Umbilical cord (tissue), 2 donors: ENCODE data around the gene KCNB1. TPM values are rescaled to one million over a fixed set of nuclear protein-coding genes. Genes with fewer than 3 reads are reported as not detected.

Source experiments
- DNase-seq: peaks from one replicate; pipeline ENCODE4 v3.0.0-alpha.2; 2015; ENCODE audit warnings: low spot score
- total RNA-seq: library from RNA; depleted of rRNA; stranded (reverse); fragments of >200 nt; gene quantifications from one replicate; pipeline ENCODE4 v1.2.3, GENCODE V29; 2014; ENCODE audit warnings: low replicate concordance; ENCODE audit not compliant: insufficient read depth

KCNB1 gene
- total RNA-seq, 1 donor from 2014 or later: 2.4 TPM

DNA sequence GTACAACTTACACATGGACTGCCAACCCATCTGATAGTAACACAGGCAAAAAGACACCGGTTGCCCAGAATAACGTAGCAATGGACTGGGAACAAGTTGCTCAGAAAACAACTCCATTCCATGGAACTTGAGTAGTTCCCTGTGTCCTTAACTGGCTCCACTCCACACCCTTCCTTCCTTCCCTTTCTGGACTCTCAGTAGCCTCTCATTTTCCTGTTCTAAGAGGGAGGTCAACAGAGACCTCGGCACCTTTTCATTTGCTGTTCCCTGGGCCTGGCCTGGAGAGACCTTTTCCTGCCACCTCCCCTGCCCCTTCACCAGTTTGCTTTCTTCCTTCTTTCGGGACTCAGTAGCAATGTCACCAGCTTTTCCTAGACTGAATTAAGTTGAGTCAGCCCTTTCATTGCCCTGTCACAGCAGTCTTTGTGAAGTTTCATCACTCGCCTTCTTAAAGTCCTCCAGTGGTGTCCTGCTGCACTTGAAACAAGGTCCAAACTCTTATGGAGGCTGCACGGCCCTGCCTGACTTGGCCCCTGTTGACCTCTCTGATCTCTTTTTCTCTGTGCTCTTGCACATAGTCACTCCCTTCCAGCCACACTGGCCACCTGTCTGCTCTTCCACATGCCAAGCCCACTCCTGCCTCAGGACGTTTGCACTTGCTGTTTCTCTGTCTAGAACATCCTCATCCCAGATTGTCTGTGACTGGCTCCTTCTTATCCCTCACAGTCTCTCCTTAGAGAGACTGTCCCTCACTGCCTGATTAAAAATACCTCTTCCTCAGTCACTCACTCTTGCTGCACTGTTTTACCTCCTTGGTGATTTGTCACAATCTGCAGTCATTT, 90.8 kb downstream of the KCNB1 start:
- no peak for DNase-seq

DNA sequence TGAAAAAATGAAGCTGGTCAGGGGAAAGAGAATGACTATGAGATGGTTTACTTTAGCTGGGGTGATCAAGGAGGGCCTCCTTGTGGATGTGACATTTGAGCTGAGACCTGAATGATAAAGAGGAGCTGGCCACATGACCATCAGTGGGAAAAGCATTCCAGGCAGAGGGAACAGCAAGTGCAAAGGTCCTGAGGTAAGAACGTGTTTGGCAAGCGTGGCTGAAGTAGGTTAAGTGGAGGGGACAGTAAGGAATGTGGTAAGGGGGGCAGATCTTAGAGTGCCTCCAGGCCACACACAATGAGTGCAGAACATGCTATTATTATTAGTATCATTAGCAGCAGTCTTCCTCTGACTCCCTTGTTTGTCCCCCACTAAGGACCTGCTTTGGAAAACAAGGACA, 92.6 kb downstream of the KCNB1 start:
- DNase-seq: no peak

DNA sequence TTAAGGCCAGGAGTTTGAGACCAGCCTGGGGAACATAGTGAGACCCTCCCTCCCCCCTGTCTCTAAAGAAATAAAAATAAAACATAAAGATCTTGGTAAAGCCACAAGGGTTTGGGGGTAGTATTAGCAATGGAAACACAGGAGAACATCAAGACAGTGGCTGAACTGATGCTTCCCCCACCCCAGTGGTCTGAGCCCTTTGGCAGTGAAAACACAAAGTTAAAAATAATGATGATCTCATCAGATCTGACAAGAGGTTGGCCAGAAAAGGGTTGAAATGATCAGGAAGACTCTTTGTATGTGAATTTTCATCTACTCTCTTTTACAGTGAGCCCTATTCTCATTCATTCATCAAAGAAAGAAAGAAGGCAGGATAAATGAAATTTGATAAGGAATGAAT, 93.7 kb downstream of the KCNB1 start:
- DNase-seq: no peak

DNA sequence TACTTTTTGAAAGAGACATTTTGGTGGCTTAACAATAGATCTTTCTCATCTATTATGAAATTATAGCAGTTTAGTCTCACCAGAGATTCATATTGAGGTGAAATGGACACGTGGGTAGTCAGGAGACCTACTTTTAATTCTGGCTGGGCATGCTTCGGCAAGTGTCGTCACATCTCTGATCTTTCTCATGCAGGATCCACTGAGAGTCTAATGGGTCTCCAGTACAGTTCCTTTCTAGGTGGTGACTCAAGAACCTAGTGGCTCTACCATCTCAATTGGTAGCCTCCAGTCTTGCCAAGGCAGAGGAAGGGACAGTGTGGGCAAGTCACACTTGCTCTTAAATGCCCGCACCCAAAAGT, 94.9 kb downstream of the KCNB1 start:
- DNase-seq: no peak

DNA sequence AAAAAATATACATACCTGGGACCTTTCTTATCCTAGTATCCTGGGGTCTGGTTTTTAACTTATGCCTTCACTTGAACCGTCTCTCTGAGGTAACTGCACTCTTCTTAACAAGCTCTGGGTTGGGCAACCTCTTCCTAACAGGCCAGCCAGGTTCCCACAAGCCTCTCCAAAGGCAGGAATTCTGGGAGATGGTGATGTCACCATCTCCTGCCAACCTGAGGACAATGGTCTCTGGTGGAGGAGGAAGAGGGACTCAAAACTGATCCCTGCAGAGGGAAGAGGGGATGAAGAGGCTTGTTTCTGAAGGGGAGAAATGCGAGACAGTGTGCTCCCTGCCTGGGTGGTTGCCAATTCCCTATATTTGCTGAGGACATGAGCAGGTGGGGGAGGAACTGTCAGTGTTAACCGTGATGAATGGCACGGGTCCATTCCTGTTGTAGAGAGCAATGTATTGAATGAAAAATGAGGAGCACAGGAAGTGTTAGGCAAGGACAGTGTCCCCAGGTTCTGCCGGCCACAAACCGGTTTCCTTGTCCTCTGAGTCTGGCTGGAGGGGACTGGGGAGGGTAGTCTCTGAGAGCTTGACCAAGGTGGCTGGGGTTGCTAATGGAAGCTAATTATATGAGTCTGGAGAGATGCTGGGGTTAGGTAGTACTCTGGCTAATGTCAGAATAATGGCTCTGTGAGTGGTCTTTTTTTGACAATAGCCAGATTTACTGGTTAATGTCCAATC, 95.5 kb downstream of the KCNB1 start:
- DNase-seq: no peak

DNA sequence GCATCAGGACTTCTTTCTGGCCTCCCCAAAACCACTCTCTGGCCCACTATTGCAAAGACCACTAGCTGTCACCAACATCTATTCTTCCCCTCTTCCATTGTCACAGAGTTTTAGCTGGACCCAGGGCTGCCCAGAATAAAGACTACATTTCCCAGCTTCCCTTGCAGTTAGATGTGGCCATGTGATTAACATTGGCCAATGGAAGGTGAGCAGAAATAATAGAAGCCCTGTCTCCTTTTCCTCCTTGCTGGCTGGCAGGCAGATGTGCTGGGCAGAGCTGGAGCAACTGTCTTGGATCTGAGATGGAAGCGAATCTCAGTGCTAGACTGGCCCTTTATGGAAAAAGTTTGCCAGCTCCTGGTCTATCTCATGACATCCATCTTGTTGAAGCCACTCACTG, 97.0 kb downstream of the KCNB1 start:
- peak; percentile 38 for DNase-seq

DNA sequence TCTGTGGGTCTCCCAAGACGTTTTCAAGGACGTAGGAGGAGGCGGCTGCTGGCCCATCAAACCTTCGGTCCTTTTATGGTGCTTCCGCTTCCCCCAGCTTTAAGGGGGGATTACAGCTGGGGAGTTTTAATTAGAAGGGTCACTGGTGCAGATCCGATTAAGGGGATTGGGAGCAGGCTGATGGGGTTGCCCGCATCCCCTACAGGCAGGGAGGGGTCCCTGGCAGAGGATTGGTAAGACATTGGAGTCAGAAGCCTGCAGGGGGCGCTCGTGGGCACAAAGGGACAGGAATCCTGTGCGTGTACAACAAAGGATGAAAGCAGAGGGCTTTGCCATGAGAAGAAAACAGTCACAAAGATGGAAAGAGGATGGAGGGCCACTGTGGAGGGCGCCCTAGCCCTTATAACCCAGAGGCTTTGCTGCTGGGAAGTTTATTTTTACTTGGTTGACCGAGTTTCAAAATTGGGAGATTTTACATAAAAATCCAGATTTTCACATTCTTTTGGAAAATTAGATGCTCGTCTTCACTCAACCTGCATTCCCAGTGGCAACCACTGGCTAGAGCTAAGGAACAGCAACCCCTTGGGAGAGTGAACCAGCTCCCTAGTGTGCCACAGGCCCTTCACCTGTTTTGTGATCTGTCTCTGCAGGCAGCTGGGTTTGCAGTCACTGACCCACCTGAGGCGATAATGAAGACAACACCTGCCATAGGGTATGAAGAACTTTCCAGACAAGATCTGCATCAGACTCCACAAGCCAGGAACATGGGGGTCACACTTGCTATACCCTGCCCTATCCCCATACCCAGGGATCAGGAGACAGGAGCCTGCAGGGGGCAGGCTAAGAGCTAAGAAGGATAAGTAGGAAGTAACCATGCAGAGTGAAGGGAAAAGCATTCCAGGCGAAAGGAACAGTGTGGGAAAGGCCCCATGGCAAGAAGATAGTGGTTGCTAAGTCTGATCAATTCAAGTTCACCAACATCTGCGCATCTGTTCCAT, 97.7 kb downstream of the KCNB1 start:
- peak; percentile 52 for DNase-seq

DNA sequence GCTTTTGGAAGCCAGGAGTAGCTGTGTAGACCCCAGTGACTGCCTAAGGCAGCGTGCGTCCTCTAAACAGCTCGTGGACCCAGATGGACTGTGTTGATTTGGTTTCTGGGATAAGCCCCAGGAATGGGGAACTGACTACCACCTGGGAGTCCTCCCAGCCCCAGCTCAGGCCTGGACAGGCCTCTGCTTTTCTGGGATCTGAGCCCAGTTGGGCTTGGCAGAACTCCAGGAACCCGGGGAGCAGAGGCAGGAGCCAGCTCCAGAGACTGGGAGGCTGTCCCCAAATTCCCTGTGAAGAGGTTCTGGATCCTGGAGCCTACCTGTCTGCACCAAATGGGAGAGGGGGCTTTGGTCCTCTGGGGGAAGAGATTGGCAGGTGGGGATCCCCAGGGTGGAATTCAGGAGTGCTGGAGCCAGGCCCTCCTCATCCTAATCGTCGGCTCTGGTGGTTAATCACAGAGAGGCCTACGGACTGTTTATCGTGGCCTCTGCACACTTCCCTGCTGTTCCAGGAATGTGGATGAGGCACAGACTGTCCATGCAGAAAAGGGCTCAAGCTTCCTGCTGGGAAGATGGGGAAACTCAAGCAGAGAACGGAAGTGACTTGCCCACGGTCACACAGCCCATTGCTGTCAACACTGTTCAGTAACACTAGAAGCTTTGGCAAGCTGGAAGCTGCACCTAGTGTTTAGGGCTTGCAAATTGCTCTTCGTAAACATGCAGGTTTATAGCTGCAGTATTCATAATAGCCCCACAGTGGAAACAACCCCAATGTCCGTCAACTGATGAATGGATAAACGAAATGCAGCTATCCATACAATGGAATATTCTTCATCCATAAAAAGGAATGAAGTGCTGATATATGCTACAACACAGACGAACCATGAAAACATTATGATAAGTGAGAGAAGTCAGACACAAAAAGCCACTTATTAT, 100.6 kb downstream of the KCNB1 start:
- DNase-seq: peak; percentile 53

DNA sequence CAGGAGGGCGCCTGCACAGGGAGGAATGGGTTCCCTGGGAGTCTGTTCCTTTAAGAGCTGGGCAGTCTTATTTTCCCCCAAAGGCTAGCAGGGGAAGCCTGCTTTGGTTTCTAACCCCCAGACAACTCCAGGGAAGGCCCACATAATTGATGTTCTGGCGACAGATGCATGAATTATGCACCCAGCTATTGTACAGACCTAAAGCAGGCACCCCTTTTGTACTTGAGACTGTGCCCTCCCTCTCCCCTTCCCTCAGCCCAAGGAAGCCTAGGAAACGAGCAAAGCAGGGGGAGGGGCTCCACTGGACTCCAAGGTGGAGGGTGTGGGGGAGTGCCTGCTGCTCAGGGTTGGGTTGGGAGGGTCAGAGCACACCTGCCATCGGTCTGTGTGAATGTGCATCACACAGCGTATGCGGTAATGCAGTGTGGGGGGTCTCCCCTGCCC, 102.1 kb downstream of the KCNB1 start:
- no peak for DNase-seq

DNA sequence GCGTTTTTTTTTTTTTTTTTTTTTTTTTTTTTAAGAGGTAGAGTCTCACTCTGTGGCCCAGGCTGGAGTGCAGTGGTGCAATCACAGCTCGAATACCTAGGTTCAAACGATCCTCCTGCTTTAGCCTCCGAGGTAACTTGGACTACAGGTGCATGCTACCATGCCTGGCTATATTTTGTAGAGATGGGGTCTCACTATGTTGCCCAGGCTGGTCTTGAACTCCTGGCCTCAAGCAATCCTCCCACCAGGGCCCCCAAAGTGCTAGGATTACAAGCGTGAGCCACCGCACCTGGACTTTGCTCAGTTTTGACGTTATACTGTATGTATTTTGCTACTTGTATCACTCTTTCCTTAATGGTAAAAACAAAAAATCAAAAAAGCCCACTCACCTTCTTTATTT, 103.1 kb downstream of the KCNB1 start:
- DNase-seq: no peak

DNA sequence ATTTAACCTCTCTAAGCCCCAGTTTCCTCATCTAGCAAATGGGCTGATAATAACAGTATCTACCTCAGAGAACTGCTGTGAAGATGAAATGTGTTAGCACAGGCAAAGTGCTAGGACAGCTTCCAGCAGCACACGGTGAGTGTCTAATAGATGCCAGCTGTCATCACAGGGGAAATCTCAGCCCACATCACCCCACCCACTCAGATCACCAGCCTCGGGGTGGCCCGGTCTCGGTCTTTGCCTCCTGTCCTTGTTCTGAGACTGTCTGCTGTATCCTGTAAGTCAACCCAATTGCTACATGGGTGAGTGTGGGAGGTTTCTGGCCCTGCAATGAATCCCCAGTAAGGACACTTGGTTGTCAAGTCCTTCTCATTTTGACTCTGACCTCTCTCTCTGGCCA, 105.1 kb downstream of the KCNB1 start:
- no peak for DNase-seq

DNA sequence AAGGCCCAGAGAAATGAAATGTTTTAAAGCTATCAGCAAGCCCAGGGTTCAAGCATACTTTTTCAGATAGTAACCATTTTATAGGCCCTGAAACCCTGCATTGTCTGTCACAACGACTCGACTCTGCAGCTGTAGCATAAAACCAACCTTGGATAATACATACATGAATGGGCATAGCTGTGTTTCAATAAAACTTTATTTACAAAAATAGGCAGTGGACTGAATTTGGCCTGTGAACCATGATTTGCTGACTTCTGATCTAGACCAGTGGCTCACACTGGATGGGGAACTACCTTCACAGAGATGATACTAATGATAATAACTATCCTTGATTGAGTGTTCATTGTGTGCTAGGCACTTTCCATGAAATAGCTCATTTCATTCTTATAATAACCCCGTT, 107.3 kb downstream of the KCNB1 start:
- no peak for DNase-seq

DNA sequence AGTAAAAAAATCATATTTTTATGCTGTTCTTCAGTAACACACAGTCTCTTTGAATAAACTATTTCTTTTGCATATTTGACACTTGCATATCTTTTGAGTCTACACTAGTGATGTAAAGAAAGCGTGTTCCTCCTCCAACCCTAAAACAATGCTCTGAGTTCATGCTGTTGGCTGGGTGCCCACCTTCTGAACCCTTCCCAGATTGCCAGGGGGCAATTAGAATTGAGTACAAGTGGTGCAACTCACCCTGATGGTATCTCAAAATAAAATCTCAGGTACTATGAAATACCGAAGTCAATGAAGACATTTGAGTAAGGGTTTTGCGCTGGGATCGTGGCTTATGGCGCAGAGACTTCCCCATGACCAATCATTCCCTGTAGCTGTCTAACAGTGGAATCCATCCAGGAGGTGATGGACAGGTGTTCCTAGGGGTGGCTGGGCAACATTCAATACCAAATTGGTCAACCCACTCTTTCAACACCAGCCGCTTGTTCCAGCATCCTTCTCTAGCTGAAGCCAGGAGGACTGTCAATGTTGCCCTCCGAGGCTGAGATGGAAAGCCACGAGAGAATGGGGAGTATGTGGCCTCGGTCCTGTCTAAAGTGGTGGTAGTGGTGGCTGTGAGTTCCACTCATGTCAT, 110.3 kb downstream of the KCNB1 start:
- DNase-seq: no peak

DNA sequence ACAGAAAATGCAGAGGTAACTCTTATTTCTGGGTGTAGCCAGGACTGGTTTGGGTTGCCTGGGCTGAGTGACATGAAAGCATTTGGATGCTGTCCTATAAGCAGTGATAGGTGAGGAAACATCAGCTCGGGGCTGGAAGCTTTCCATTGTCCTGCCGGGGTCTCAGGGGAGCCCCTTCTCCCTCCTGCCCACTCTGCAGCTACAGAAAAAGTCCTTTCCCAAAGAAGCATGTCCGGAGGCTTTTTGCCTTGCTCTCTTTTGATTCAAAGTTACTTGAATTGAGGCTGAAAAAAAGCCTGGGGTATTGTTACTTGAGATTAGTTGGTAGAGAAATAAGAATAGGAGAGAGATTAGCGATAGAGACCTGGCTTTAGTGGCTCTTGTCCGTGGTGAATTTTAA, 113.9 kb downstream of the KCNB1 start:
- DNase-seq: no peak

DNA sequence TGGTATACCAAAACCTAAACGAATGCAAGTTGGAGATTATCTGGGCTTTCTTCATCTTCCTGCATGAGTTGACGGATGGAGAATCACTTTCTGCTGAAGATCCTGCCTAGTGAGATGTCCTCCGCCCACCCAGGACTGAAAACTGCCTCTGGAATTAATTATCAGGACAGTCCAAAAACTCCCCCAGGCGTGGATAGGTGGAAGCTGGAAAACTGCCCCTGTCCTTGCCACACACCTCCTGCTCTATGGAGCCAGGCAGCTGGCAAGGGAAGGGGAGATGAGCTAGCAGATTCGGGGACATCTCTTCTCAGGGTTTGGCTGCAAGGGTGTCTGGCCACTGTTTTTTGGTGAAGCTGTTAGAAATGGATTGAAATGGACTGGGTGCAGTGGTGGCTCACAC, 115.4 kb downstream of the KCNB1 start:
- no peak for DNase-seq

DNA sequence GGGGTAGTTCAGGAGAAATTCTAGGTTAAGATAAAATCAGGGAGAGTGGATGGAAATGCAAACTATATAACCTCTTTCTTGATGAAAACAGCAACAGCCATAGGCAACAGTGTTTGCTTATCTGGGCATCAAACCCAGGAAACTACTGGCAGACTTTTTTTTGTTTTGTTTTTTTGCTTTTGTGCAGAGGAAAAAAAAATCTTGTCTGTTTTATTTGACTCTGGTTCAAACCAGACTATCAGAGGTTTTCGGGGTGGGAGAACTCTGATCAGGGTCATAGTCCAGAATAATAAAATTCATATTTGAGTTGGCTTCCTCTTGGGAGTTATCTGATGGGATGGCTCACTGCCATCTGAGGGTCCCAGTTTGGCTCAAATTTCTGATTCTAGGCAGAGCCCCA, 115.8 kb downstream of the KCNB1 start:
- DNase-seq: no peak

DNA sequence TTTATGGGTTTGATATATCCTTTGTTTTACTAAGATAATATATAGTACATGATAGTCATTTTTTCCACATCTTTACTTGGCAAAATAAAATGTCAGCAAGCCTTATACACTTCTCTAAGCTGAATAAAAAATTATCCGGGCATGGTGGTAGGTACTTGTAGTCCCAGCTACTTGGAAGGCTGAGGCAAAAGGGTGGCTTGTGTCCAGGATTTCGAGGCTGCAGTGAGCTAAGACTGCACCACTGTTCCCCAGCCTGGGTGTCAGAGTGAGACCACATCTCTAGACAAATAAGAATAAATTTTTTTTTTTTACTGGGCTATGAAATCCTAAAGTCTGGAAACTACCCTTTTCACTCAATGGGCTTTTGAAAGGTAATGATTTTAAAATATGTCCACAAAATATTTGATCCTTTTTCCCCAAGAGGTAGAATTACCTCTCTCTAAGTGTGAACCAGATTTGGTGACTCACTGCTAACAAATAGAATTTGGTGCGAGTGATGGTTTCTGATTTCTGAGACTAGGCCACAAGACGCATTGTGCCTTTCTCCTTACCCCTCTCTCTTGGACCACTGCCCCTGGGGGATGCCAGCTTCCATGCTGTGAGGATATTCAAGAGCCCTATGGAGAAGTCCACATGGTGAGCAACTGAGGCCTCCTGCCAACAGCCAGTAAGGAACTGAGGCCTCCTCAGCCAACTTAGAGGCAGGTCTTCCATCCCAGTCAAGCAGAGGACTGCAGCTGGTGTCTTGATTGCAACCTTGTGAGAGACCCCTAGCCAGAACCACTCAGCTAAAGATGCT, 120.4 kb downstream of the KCNB1 start:
- DNase-seq: no peak

DNA sequence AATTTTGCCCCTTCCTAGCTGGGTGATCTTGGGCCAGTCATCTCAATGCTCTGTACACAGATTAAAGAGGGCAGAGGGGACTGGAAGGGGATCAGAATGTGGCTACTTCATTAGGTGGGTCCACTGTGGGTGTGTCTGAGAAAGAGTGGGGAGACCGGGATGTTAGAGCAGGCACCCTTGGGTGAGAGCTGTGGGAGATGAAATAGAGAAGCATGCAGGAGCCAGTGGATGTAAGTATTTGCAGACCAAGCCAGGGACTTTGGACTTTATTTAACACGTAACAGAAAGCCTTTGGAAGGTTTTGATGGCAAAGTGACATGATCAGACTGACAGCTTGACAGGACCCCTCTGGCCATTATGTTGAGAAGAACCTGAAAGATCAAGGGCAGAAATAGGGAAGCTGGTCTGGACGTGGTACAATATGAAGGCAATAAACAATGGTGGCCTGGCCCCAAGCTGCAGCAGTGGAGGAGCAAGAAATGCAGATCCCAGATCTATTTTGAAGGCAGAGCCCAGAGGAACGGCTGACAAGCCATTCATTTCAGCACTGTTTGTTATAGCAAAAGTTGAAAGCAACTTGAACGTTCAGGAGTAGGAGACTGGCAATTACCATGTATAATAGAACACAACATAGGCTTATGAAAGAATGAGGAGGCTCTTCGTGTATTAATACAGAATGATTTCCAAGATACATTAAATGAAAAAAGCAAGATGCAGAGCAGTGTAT, 122.1 kb downstream of the KCNB1 start:
- no peak for DNase-seq

DNA sequence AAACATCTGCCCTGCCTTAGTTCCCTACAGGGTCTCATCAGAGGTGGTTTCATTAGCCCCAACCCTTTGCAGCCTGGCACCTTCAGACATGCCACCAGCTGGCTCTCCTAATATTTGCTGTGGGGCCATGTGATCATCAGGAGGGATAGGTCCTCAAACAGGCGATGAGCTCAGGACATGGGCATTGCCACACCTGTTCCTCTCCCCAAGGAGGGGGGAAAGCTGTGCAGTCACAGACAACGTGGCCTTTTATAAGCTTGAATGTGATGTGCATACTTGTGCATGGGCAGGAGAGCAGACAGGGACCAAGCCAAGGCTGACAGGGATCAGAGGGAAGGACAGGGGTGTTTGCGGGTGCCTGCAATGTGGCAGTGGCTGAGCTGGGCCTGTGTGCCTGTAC, 125.8 kb downstream of the KCNB1 start:
- DNase-seq: no peak
